ENCODE measurements around the gene GBF1. TPM values are rescaled to one million over a fixed set of nuclear protein-coding genes. Genes with fewer than 3 reads are reported as not detected.

The GBF1 gene
- total RNA-seq, 2 donors from 2014 or later, result 32.6 to 34.7 TPM

DNA sequence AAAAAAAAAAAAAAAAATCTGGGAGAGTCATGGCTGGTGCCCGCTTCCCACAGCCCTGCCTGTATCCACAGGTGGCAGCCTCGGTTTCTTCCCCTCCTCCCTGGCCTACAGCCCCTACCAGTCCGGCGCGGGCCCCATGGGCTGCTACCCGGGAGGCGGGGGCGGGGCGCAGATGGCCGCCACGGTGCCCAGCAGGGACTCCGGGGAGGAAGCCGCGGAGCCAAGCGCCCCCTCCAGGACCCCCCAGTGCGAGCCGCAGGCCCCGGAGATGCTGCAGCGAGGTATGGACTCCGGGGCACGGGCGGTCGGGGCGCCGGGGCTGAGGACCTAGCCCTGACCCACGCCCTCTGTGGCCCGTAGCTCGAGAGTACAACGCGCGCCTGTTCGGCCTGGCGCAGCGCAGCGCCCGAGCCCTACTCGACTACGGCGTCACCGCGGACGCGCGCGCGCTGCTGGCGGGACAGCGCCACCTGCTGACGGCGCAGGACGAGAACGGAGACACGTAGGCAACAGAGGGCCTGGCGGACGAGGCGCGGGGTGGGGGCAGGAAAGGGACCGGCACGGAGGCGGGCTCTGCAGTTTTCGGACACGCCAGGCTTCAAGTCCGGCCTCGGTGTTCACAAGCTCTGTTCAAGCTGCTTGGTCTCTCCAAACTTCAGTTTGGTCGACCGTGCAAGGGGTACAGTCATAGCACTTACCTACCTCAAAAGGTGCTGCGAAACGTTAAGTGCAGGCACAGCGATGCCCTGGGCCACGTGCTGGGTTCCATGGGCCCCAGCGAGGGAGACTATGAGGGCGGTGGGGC is 154.1 kb downstream of the GBF1 start:
- intact Hi-C loops (cut with DNase I), result no loop called here
- peak; percentile 98 for DNase-seq (ENCODE audit: low spot score)

DNA sequence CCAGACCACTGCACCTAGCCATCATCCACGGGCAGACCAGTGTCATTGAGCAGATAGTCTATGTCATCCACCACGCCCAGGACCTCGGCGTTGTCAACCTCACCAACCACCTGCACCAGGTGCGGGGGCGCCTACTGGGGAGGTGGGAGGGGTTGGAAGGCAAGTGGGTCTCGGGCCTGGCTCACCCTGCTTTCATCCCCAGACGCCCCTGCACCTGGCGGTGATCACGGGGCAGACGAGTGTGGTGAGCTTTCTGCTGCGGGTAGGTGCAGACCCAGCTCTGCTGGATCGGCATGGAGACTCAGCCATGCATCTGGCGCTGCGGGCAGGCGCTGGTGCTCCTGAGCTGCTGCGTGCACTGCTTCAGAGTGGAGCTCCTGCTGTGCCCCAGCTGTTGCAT is 154.7 kb downstream of the GBF1 start:
- DNase-seq (ENCODE audit: low spot score), result no peak
- intact Hi-C loops (cut with DNase I), result no loop called here

DNA sequence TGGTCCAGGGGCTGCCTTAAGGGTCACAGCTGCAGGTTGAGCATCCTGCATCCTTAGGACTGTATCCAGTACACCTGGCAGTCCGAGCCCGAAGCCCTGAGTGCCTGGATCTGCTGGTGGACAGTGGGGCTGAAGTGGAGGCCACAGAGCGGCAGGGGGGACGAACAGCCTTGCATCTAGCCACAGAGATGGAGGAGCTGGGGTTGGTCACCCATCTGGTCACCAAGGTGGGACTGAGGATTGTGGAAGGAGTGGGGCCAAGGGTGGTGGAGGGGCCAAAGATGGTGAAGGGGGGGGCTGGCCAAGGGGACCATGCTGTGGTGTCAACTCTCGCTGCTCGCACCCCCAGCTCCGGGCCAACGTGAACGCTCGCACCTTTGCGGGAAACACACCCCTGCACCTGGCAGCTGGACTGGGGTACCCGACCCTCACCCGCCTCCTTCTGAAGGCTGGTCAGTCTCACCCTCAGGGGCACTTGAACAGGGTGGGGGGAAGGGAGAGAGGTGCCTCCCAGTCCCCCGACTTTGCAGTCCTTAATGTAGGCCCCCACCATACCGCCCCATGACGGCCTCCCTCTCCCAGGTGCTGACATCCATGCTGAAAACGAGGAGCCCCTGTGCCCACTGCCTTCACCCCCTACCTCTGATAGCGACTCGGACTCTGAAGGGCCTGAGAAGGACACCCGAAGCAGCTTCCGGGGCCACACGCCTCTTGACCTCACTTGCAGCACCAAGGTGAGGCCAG is 155.4 kb downstream of the GBF1 start:
- intact Hi-C loops (cut with DNase I), result no loop called here
- no peak for DNase-seq (ENCODE audit: low spot score)

DNA sequence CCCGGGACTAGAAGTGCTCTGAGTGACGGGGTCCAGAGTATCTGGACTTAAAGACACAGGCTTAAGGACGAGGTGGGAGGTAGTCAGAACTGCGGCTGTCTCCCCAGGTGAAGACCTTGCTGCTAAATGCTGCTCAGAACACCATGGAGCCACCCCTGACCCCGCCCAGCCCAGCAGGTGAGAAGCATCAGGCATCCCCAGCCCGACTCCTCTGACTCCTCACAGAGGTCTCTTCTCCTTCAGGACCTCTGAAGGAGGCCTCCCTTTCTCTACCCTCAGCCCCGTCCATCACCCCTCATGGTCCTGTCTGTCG is 156.0 kb downstream of the GBF1 start:
- intact Hi-C loops (cut with DNase I), result no loop called here

DNA sequence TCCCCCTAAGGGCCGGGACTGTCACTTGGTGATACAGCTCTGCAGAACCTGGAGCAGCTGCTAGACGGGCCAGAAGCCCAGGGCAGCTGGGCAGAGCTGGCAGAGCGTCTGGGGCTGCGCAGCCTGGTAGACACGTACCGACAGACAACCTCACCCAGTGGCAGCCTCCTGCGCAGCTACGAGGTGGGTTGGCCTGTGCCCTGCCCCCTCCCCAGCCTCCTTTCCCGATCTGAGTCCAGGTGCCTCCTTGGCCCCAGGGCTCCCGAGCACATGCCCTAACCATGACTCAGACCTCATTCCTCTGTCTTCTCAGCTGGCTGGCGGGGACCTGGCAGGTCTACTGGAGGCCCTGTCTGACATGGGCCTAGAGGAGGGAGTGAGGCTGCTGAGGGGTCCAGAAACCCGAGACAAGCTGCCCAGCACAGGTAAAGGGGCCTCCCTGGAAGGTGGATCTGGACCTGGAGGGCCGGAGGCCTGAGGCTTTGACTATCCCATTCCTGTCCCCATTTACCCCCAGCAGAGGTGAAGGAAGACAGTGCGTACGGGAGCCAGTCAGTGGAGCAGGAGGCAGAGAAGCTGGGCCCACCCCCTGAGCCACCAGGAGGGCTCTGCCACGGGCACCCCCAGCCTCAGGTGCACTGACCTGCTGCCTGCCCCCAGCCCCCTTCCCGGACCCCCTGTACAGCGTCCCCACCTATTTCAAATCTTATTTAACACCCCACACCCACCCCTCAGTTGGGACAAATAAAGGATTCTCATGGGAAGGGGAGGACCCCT is 156.6 kb downstream of the GBF1 start:
- intact Hi-C loops (cut with DNase I), result no loop called here
- DNase-seq (ENCODE audit: low spot score), result no peak

More for the DNA sequence above, 156.0 kb downstream of the GBF1 start:
- DNase-seq (ENCODE audit: low spot score), result no peak

DNA sequence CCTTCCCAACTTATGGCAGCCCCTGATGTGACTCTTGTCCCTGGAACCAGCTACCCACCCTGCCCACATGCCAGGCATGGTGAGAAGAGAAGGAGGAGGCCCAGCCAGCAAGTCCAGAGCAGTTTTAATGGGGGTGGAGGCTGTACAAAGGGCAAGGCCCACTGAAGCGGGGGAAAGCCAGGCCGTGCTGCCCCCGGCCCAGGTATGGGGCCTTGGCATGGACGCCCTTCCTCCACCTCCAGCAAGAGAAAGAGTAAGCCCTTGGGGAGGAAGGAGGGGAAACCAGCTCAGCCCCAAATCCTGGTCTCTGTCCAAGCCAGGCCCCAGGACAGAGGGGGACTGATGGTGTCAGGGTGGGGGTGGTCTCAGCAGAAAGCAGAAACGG is 157.2 kb downstream of the GBF1 start:
- intact Hi-C loops (cut with DNase I), result no loop called here
- no peak for DNase-seq (ENCODE audit: low spot score)

DNA sequence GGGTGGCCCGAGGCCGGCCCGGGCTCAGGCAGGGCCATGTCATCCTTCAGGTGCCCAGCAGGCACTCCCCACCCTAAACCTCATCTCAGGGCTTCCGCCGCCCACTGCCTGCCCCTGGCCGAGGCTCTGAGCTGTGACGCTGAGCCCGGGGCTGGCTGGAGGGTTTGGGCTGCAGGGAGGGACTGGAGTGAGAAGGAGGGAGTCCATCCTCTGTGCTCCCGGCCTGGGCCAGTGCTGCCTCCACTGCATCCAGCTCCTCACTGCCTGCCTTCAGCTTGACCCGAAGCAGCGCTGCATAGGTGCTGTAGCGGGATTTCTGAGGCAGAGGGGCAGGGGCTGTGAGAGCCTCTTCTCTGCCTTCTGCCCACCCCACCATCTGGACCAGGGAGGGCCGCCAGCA is 157.8 kb downstream of the GBF1 start:
- DNase-seq (ENCODE audit: low spot score), result no peak
- intact Hi-C loops (cut with DNase I), result no loop called here

DNA sequence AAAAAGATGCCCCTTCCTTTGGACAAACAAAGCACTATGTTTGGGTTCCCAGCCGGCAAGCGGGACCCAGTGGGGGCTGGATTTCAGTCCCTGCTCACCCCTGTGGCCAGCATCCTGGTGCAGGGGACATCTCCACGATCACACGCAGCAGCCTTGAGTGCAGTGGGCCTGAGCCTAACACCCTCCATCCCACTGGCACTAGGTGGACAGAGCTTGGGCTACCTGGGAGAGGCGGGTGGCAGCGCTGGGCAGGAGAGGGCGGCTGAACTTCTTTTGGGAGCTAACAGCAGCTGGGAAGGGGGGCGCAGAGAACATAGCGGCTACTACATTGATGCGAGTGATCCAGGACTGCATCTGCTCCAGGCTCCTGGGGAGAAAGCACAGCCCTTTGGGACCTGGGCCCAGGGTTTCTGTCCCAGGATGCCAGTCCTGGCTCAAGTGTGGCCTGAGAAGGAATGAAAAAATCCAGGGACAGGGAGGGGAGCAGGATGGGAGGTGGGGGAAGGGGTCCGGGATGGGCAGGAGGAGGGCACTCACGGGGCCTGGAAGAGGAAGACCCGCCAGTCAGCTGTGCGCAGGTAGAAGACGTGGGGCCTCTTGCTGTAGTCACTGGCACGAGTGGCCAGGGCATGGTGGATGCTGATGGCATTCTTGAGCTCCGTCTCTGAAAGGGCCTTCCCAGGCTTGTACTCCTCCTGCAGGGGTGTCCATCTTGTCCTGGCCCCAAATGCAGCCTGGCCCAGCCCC is 159.2 kb downstream of the GBF1 start:
- intact Hi-C loops (cut with DNase I), result no loop called here
- no peak for DNase-seq (ENCODE audit: low spot score)

DNA sequence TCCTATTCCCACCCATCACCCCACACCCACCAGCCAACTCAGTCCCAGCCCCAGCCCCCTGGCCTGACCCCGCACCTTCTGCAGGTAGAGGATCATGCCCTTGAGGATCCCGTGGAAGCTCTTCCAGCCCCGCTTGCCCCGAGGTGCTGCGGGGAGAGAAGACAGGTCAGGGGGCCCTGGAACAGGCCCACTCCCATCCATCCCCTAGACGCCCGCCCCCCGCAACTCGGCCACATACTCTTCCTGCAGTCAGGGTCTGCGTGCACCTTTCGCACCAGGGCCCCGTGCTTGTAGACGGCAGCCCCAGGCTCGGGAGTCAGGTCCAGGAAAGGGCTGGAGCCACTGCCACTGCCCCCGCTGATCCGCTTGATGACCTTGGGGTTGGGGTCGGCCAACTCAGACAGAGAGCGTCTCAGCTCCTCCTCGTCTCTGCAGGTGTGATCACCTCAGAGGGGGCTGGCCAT is 159.8 kb downstream of the GBF1 start:
- DNase-seq (ENCODE audit: low spot score), result no peak
- intact Hi-C loops (cut with DNase I), result no loop called here

DNA sequence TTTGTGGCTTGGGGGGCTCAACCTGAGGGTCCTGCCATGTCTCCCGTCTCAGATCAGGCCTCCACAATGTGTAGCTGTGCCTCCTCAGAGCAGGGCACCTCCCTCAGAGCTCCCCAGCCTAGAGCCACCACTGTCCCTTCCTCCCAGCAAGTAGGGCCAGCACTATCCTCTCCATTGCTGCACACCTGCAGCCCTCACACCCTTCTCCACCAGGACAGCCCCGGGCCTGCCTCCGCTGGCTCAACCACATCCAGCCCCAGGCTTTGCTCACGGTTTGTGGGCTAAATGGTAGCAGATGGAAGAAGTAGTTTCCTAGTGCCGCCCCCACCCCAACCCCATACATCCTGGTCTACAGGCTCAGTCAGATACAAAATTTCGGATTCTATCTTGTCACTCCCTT is 160.3 kb downstream of the GBF1 start:
- no peak for DNase-seq (ENCODE audit: low spot score)
- intact Hi-C loops (cut with DNase I), result no loop called here

DNA sequence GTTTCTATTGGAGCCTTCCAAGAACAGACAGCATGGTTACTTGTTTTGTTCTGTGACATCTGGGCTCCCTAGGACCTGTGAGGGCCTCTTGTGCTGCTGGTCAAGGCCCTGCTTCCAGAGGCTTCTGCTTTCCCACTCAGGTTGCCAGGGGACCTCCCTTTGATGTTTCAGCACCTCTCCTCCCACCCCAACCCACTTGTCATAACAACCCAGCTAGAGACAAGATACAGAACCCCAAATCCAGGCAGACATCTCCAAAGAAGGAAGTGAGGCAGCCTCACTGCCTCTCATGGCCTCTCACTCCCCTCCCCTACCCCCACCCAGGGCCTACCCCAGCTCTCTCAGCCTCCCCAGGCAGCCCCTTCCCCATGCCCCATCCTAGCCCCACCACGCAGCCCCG is 161.5 kb downstream of the GBF1 start:
- intact Hi-C loops (cut with DNase I), result no loop called here
- DNase-seq (ENCODE audit: low spot score), result no peak

DNA sequence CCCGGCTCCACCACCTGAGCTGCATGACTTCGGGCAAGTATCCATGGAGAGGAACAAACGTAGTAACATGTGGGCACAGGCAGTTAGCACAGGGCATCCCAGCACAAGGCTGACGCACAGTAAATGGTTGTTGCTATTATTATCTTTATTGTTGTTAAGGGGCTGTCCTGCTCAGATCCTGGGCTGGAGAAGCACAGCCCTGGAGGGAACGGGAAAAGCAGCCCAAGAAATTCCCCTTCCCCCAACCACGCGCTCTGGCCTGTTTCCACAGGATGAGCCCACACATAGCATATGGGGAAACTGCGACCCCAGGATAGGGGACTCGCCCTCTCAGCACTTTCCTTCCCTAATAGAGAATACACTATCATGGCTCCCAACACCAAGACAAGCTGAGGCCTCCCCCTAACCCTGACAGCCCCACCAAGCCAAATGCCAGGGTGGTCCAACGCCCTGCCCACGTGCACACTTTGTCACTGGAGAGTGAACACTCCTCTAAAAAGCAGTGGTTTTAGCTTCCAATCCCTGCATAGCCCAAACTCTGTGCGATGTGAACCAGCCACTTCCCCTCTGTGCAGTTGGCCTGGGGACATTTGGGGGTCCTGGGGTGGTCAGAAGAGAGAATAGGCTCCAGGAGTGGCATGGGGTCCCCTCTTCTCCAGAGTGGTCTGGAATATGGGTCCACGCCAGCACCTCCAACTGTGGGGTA is 162.2 kb downstream of the GBF1 start:
- DNase-seq (ENCODE audit: low spot score), result no peak
- intact Hi-C loops (cut with DNase I), result no loop called here

DNA sequence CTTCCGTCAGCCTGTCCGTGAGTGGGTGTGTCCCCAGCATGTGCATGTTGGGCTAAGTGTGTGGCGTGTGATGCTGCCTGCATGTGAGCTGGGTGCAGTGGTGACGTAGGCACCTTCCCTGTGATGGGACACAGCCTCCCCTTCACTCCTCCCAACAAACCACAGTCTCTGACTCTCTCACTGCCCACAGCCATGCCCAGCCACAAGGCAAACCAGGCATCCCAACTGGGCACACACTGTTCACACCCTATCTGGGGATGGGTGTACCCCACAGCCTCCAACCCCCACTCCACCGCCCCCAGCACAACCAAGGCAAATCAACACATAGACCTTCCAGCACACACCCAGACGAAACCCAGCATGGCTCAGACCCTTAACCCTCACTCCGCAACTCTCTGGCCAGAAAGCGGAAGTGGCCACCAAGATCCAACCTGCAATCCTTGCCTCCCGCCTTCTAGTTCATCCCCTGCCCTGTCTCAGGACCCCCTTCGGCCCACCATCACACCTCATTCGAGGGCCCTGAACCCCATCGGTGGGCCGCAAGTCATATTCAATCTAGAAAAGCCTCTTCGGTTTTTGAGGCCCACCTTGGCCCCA is 162.9 kb downstream of the GBF1 start:
- intact Hi-C loops (cut with DNase I), result no loop called here
- no peak for DNase-seq (ENCODE audit: low spot score)

DNA sequence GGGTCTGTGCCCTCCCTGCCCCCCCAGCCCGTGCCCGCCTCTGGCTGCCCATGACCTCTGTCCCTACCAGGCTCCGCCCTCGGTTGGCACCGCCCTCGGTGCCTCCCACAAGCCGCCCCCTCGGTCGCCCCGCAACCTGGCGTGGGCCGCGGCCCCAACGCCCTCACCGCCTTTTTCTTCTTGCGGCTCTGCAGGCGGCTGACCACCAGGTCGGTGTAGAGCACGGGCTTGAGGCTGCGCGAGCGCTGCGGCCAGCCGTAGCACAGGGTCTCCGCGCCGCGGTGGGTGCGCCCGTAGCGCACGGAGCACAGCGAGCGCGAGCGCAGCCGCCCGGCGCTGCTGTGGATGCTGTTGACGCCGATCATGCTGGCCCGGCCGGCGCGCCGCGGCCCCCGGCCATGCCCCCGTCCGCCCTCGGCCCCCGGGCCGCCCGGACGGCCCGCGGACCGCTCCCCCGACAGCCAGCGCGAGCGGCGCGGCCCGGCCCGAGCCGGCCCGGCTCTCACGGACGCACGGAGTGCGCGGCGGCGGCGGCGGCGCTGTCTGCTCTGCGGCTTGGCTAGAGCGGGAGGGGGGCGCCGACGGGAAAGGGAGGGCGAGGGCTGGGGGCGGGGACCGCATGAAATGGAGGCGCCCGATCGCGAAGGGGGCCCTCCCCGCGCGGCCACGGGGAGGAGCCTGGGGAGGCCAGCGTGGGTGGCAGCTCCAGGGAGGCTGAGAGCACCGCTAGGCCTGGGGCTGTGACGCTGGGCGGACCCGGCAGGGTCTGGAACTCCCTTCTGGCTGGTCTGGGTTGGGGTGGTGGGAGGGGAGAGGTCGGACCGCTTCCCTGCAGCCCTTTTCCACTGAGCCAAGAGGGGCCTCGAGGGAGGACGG is 163.6 kb downstream of the GBF1 start:
- no peak for DNase-seq (ENCODE audit: low spot score)
- intact Hi-C loops (cut with DNase I), result no loop called here

DNA sequence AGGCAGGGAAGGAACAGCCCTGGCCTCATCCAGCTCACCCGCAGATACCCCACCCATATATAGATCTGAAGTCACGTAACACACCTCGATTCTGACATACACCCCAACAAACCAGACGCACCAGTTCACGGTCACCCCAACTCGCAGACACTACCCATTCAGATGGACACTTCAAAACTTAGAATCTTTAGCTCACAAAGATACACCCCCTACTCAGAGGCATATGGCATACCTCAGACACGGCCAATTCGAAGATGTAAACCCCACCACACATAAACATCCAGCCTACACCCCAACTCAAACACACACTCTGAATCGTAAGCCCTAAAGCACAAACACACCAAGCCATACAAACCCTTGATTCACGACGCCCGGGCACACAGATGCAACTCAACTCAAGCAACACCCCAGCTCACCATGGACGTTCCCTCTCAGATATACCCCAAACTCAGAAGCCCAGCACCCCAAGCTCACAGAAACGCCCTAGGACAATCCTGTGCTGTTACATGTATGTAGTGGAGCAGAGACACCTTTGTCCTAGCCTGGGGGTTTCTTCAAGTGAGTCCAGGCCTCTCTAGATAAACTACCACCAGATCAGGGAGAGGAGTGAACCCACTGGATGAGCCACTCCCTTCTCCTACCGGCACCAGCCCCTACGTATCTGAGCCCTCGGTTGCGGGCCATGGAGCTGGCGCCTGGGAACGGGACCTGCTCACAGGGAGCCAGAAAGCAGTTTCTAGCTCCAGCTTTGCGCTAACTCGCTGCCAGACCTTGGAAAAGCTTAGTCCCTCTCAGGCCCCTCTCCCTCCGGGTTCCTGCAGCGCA is 164.5 kb downstream of the GBF1 start:
- intact Hi-C loops (cut with DNase I), result no loop called here
- no peak for DNase-seq (ENCODE audit: low spot score)

DNA sequence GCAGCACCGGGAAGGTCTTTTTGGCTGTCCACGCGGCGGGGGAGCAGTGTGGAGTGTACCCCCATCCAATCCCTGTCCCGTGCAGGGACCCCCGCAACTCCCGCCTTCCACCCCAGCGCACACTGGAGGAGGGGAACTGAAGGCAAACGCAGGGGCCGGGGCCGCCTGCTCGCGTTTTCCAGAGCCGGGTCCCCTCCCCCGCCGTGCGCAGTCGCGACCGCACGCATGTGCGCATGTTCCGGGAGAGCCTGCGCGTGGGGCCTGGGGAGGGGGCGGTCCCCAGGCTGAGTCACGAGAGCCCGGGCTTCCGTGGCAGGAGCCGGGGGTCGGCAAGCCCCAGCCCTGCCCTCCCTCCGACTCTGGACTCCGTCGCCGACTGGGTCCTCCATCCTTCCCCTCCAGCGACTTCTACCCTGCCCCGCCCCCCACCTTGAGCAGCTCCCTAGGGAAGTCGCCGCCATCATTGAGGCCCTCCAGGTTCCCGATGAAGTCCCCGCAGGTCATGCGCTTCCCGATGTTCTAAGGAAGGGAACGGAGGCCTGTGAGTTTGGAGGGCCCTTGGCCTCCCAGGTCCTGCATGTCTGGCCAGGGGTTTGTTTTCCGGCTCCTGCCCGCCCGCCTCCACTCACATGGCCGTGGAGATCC is 165.2 kb downstream of the GBF1 start:
- DNase-seq (ENCODE audit: low spot score), result no peak
- intact Hi-C loops (cut with DNase I), result no loop called here
